Measurements from ENCODE around the gene LTB4R. TPM values are rescaled to one million over a fixed set of nuclear protein-coding genes. Genes with fewer than 3 reads are reported as not detected.

Gene LTB4R, protein sequence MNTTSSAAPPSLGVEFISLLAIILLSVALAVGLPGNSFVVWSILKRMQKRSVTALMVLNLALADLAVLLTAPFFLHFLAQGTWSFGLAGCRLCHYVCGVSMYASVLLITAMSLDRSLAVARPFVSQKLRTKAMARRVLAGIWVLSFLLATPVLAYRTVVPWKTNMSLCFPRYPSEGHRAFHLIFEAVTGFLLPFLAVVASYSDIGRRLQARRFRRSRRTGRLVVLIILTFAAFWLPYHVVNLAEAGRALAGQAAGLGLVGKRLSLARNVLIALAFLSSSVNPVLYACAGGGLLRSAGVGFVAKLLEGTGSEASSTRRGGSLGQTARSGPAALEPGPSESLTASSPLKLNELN
- total RNA-seq: 10 to 100 TPM in 1 of 4 donors, 1 to 10 TPM in 3; 3.7 to 19.5 (median 5.6) TPM

DNA sequence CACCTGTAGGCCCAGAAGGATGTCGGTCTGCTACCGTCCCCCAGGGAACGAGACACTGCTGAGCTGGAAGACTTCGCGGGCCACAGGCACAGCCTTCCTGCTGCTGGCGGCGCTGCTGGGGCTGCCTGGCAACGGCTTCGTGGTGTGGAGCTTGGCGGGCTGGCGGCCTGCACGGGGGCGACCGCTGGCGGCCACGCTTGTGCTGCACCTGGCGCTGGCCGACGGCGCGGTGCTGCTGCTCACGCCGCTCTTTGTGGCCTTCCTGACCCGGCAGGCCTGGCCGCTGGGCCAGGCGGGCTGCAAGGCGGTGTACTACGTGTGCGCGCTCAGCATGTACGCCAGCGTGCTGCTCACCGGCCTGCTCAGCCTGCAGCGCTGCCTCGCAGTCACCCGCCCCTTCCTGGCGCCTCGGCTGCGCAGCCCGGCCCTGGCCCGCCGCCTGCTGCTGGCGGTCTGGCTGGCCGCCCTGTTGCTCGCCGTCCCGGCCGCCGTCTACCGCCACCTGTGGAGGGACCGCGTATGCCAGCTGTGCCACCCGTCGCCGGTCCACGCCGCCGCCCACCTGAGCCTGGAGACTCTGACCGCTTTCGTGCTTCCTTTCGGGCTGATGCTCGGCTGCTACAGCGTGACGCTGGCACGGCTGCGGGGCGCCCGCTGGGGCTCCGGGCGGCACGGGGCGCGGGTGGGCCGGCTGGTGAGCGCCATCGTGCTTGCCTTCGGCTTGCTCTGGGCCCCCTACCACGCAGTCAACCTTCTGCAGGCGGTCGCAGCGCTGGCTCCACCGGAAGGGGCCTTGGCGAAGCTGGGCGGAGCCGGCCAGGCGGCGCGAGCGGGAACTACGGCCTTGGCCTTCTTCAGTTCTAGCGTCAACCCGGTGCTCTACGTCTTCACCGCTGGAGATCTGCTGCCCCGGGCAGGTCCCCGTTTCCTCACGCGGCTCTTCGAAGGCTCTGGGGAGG, at the start of gene LTB4R:
Gene LTB4R (plus strand): TSS at position 857 of the 959 bp plus-strand sequence. CDS start 4,150 bp downstream, outside the sequence.
- no peaks in the 10 kb centered on the region for H3K9me3 ChIP-seq
- H3K27ac ChIP-seq: peak within 1 kb of the TSS; percentile 78 to 80
- TF ChIP-seq, protein P1, sequence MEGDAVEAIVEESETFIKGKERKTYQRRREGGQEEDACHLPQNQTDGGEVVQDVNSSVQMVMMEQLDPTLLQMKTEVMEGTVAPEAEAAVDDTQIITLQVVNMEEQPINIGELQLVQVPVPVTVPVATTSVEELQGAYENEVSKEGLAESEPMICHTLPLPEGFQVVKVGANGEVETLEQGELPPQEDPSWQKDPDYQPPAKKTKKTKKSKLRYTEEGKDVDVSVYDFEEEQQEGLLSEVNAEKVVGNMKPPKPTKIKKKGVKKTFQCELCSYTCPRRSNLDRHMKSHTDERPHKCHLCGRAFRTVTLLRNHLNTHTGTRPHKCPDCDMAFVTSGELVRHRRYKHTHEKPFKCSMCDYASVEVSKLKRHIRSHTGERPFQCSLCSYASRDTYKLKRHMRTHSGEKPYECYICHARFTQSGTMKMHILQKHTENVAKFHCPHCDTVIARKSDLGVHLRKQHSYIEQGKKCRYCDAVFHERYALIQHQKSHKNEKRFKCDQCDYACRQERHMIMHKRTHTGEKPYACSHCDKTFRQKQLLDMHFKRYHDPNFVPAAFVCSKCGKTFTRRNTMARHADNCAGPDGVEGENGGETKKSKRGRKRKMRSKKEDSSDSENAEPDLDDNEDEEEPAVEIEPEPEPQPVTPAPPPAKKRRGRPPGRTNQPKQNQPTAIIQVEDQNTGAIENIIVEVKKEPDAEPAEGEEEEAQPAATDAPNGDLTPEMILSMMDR (IDR thresholded peaks at IDR 0.05): peak in 2 of 4 experiments; percentile 28 to 35
- TF ChIP-seq POLR2A (IDR thresholded peaks at IDR 0.05): peak in 1 of 2 donors; percentile 30
- peak within 1 kb of the TSS; percentile 32 to 61 for H3K4me3 ChIP-seq
- peaks cover 5 to 11% of the 10 kb centered on the region in 2 donors for H3K4me1 ChIP-seq
- H3K27me3 ChIP-seq: no peaks in the 10 kb centered on the region
- no peaks in the 10 kb centered on the region for H3K36me3 ChIP-seq
- peak in 1 of 2 donors; percentile 73 for DNase-seq
- intact Hi-C loops (cut with DNase I; ENCODE audit: low total_unique reads): no loop called here

DNA sequence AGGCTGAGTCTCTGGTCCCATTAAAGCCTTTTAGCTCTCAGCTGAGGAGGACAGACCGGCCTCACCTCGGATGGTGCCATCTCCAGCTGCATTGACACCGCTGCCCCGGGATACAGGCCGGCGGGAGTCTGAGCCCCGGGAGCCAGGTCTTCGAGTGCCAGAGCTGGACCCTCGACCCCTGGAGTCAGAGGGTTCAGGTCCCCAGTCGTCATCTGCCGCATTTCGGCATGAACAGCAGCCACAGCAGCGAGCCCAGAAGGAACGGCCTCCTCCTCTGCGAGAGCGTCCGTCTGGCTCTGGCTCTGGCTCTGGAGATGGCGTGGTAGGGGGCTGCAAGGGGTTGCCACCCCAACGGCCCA, 49.4 kb upstream of the LTB4R start:
- Histone ChIP-seq H3K36me3 (no peaks in the 10 kb centered on the region), H3K4me1 (no peaks in the 10 kb centered on the region), H3K9me3 (no peaks in the 10 kb centered on the region), H3K27me3 (no peaks in the 10 kb centered on the region), H3K4me3 (no peak overlapping the region), H3K27ac (no peak overlapping the region)
- TF ChIP-seq, protein P1 (IDR thresholded peaks at IDR 0.05): no peak
- no peak for TF ChIP-seq POLR2A (IDR thresholded peaks at IDR 0.05)
- intact Hi-C loops (cut with DNase I; ENCODE audit: low total_unique reads): no loop called here
- no peak for DNase-seq

DNA sequence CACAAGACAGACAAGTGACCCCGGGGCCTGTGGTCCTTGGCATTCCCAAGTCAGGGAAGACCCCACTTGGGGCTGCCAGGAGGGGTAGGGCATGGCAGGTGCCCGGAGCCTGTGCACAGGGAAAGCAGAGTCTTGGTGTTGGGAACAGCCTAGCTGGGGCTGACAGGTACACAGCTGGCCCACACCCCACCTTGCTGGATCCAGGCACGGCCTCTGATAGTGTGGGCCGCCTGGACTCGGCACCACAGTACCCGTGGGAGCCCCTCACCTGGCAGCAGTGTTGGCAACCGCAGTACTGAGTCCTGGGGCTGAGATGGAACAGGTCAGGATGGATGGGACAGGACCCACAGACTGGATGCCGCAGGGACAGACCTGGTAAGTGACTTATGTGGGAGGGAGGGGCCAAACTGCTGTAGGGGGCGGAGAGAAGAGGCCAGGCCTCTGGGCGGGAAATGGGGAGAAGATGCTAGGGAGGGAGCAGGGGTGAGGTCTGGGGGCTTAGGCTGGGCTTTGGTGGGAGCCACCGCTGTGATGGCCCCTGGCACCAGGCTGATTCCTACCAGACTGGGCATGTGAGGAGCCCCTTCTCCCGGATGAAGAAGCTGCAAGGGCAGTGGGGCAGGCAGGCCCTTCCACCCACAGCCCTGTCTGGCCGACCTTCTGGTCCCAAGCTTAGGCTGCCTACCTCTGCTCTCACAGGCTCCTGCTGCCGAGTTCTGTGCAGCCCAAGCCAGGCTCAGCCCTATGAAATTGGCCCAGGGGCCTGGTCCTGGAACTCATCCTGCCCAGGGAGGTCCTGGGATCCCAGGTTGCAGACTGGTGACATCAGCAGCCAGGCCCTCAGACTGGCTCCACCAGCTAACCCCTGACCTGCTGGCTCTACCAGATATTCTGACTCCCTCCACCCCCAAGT, 48.2 kb upstream of the LTB4R start, which contains the start of gene TGM1:
Gene TGM1 (minus strand): TSS at position 357 of the 913 bp plus-strand sequence. CDS start 825 bp downstream, outside the sequence.
- Histone ChIP-seq H3K36me3 (no peaks in the 10 kb centered on the region), H3K9me3 (no peaks in the 10 kb centered on the region), H3K27ac (no peak within 1 kb of the TSS), H3K4me1 (no peaks in the 10 kb centered on the region), H3K4me3 (no peak within 1 kb of the TSS), H3K27me3 (no peaks in the 10 kb centered on the region)
- intact Hi-C loops (cut with DNase I; ENCODE audit: low total_unique reads): no loop called here
- TF ChIP-seq POLR2A (IDR thresholded peaks at IDR 0.05): no peak
- TF ChIP-seq, protein P1 (IDR thresholded peaks at IDR 0.05): no peak
- DNase-seq: no peak

DNA sequence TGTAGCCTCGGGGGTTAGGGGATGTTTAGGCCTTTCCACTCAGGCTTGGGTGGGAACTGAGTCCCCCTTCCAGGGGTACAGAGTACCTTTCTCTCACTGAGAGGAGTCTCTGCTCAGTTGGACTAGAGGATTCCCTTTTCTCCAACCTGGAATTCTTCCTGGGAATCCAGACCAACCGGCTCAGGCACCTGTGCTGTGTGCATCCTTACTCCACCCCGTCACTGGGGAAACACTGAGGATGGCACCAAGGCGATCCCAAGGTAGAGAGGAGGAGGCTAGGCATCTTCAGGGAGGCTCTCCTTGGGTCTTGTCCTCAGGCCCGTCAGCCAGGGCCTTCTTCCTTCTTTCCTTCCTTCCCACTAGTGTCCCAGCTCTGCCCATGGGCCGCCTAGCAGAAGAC, 47.5 kb upstream of the LTB4R start:
- TF ChIP-seq, protein P1 (IDR thresholded peaks at IDR 0.05): no peak
- no peak for TF ChIP-seq POLR2A (IDR thresholded peaks at IDR 0.05)
- Histone ChIP-seq H3K27me3 (no peaks in the 10 kb centered on the region), H3K4me3 (no peak overlapping the region), H3K36me3 (no peaks in the 10 kb centered on the region), H3K27ac (no peak overlapping the region), H3K4me1 (no peaks in the 10 kb centered on the region), H3K9me3 (no peaks in the 10 kb centered on the region)
- intact Hi-C loops (cut with DNase I; ENCODE audit: low total_unique reads): no loop called here
- no peak for DNase-seq
